ENCODE measurements around the gene MCRIP2.
"Not testable (repeated sequence)": the region's sequence is repeated elsewhere in the genome, so short reads cannot be mapped to it uniquely, and the experiment has no call there.

The MCRIP2 gene

GRCh38 chr16:683396-684070 is 41.9 kb downstream of the MCRIP2 start:
- no peak for DNase-seq

GRCh38 chr16:684071-684794 is 42.6 kb downstream of the MCRIP2 start, which contains the start of gene JMJD8:
TSS of gene JMJD8 (minus strand) at chr16:684334. CDS start at chr16:684319, 15 bp downstream.
- peak; percentile 94 for DNase-seq

- no peak for DNase-seq
Measured at GRCh38 chr16:684961-685696, 43.5 kb downstream of the MCRIP2 start.

- DNase-seq, result no peak
Measured at GRCh38 chr16:685967-686366, 44.3 kb downstream of the MCRIP2 start.

DNA sequence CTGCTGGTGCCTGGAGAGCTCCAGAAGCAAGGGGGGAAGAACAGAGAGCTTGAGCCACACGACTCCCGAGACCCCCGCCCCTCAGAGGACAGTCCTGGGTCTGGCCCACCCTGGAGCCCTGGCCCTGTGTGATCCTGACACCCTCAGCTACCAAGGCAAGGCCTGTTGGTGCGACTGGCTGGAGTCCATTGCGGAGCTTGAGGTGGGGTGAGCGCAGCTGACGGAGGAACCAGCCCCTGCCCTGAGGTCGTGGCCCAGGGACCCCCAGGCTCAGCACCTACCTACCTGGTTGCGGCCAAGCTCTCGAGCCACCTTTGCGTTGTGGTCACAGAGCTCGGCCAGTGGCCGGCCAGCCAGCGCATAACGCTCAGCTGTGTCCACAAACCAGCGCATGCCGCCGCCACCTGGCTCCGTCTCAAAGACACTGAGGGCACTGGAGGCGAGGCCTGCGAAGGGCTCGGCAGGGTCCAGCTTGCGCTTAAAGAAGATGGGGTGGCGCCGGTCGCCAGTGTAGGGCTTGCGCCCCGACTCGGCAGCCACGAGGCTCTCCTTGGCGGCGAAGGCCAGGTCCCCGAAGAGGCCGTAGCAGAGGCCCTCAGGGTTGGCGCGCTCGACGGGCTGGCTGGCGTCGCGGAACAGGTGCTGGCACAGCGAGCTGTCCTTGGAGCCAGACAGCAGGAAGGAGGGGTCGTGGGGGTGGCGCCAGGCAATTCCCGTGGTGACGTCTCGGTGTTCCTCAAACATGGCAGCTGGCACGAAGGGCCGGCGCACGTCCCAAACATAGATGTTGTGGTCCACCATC is 45.0 kb downstream of the MCRIP2 start:
- no peak for DNase-seq

DNA sequence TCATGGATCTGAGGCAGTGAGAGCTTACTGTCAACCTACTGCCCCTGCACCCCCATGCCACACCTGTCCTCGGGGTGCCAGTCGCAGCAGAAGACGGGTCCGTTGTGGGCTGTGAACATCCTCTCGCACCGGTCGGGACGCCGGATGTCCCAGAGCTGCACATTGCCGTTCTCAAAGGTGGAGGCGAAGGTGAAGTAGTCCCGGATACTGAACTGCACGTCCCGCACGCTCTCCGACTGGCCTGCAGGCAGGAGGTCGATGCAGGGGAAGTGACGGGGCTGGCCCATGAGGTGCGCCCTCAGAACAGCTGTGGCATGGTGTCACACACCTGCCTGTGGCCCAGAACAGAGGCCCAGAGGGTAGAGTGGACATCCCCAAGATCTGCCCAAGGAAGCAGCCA is 45.9 kb downstream of the MCRIP2 start:
- no peak for DNase-seq

DNA sequence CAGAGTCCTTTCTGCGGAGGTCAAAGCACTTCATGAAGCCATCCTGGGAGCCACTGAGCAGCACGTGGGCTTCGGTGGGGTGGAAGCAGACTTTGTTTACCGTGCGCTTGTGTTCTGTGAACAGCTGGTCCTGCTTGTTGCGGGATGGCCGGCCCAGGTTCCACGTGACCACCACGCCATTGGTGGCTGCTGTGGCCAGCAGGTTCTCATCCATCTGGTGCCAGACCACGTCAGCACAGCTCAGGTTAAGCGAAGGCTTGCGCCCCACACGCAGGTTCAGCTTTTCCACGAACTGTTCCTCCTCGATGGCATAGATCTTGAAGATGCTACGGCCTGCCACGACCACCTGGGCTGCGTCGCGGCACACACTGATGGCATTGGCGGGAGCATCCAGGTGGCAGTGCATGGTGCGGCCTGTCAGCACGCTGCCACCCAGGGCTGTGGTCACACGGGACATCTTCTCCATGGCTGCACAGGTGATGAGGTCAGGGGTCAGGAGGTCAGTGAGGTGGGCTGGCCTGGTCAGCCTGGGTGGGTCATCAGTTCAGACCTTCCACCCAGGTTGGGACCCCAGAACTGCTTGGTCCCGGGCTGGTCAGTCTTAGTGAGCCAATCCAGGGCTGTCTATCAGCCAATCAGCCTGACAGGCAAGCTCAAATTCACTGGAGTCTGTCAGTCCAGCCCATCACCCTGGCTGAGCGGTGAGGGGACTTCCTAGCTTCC is 47.7 kb downstream of the MCRIP2 start:
- DNase-seq, result no peak

DNA sequence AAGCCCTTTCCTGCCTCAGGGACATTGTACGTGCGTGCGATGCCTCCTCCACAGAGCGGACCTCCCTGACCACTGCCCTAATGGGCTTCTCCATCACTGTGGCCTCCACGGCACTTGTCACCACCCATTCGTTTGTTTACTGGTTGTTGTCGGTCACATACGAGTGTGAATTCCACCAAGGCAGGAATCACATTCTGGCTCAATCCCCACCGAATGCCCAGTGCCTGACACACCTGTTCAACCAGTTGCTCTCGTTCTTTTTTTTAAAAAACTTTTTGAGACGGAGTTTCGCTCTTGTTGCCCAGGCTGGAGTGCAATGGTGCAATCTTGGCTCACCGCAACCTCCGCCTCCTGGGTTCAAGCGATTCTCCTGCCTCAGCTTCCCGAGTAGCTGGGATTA is 49.6 kb downstream of the MCRIP2 start:
- DNase-seq, result not testable (repeated sequence)

GRCh38 chr16:692356-693108 is 50.9 kb downstream of the MCRIP2 start:
- DNase-seq, result no peak

DNA sequence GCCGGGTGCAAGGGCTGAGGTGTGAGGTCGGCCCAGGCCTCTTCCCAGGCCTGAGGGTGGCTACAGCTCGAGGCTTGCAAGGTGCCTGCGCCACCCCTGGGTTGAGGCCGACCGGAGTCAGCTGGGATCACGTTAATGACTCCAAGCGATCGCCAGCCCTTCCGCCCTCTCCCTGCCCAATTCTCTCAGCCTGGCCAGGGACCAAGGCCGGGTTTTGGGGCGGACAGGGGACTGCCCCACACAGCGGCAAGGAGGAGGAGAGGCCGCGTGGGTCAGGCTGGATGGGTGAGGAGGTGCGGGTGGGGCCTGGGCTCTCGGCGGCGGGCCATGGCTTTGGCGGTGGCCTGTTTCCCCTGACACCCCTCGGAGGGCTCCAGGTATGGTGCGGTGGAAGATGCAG is 51.7 kb downstream of the MCRIP2 start:
- DNase-seq, result no peak

- no peak for DNase-seq
Measured at GRCh38 chr16:693766-694165, 52.1 kb downstream of the MCRIP2 start.

DNA sequence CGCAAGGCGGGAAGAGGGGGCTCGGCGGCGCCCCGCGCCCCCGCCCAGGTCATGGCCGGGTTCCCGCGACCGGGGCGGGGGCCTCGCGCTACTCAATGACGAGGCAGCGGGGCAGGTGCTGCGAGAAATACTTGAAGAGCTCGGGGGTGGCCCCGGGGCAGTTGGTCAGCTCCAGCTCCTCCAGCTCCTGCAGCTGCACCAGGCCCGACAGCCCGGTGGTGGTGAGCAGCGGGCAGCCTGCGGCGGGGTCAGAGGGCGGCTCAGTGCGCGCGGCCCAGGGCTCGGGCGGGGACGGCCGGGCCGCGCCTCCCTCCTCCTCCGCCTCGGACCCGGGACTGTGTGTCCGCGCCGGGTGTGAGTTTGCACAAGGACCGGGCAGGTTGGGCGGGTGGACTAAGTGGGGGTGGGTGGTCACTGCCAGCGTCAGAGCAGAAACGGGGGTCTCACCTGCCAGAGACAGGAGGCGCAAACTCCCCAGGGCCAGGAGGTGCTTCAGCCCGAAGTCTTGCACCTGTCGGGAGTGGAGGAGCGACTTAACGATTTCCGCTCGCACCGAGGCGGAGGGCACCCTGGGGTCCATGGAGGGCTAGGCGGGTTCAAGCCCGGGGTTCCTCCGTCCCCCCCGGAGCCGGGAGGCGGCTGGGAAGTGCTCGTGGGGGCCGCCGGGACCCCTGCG is 52.7 kb downstream of the MCRIP2 start:
- no peak for DNase-seq

GRCh38 chr16:694863-695354 is 53.3 kb downstream of the MCRIP2 start:
- no peak for DNase-seq

GRCh38 chr16:695355-696089 is 53.9 kb downstream of the MCRIP2 start:
- DNase-seq, result peak; percentile 71
